HG03103 (cell line): ENCODE data around the gene ZNF624.
"Not testable (repeated sequence)": the region's sequence is repeated elsewhere in the genome, so short reads cannot be mapped to it uniquely, and the experiment has no call there.

Experiments used
- ATAC-seq: cut with Tn5 transposase; IDR thresholded peaks from one replicate; pipeline ENCODE4 v1.9.1; 2021; ENCODE audit warnings: low read depth; ENCODE audit not compliant: unreplicated experiment

Gene ZNF624

DNA sequence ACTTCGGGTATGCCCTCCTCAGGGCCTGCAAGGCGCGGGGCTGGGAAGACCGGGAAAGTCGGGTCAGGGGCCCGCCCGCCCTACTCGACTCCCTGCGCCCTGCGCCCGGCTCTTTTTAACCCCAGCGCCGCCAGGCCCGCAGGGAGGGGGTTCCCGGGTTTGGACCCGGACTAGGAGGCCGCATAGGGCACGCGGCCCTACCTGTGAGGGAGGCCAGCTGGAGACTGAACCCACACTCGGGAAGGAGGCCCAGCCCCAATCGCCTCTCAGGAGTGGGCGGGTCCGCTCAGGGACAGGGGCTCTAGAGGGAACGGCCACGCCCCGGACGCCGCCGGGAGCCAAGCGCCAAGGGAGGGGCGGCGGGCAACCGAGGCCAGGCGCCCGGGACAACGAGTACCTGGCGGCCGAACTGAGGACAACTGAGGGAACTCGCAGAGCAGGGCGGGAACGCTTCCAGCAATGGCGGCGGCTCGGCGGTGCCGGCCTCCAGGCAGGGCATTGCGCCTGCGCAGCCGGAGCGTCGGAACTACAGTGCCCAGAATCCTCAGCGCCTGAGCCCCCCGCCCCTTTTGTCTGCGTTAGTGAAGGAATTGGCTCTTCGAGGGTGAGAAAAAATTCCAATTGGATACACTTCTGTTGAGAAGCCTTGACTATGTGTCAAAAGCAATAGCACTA, at the start of gene ZNF624:
Gene ZNF624, minus strand, starts transcription at position 484 of the 675 bp plus-strand sequence.
- ATAC-seq, result peak; percentile 95

GRCh38 chr17:16697603-16698002, 44.0 kb upstream of the ZNF624 start:
- not testable (repeated sequence) for ATAC-seq

- ATAC-seq, result not testable (repeated sequence)
Observed at GRCh38 chr17:16690447-16690846, 36.8 kb upstream of the ZNF624 start.

- ATAC-seq, result not testable (repeated sequence)
Observed at GRCh38 chr17:16689731-16690281, 36.2 kb upstream of the ZNF624 start, which contains the start of gene CCDC144A. CCDC144A (plus strand) TSS chr17:16690241; CDS start chr17:16690401, 160 bp downstream.

GRCh38 chr17:16687151-16687550, 33.5 kb upstream of the ZNF624 start:
- not testable (repeated sequence) for ATAC-seq

GRCh38 chr17:16686019-16686418, 32.4 kb upstream of the ZNF624 start:
- not testable (repeated sequence) for ATAC-seq

GRCh38 chr17:16683290-16684138, 29.9 kb upstream of the ZNF624 start:
- ATAC-seq, result not testable (repeated sequence)

- no peak for ATAC-seq
Observed at GRCh38 chr17:16676676-16677268, 23.1 kb upstream of the ZNF624 start.

- ATAC-seq, result not testable (repeated sequence)
Observed at GRCh38 chr17:16666907-16667636, 13.4 kb upstream of the ZNF624 start.

DNA sequence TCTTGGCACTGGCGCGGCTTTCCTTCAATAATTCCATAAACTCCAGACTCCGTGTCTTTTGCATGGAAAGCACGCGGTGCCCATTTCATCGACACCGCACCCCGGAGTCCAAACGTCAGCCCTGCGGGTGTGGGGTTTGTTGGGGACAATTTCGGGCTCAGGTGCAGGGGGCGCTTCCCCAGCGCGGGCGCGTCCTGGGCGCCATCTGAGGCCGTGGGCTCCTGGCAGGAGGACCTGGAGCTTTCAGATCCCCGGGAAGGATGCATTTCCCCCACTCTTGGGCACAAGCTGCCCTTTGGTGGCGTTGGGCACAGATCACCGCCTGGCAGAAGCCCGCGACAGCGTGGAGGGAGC, 12.9 kb upstream of the ZNF624 start:
- ATAC-seq, result not testable (repeated sequence)

DNA sequence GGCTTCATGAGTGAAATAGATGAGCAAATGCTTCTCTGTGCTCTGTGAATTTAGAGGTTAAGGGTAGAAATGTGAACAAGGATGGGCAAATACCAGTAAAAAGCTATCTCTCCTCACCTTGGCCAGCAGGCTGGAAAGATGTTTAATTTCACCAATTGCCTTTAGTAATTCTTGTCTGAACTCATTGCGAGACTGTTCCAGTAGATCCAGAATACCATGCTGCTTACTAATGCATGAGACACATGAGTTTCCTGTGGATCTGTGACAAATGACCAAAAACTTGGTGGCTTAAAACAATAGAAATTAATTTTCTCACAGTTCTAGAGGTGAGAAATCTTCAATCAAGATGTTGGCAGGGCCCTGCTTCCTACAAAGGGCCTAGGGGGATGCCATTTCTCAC, 9.3 kb upstream of the ZNF624 start:
- ATAC-seq, result no peak

- no peak for ATAC-seq
Observed at GRCh38 chr17:16661217-16661616, 7.6 kb upstream of the ZNF624 start.

DNA sequence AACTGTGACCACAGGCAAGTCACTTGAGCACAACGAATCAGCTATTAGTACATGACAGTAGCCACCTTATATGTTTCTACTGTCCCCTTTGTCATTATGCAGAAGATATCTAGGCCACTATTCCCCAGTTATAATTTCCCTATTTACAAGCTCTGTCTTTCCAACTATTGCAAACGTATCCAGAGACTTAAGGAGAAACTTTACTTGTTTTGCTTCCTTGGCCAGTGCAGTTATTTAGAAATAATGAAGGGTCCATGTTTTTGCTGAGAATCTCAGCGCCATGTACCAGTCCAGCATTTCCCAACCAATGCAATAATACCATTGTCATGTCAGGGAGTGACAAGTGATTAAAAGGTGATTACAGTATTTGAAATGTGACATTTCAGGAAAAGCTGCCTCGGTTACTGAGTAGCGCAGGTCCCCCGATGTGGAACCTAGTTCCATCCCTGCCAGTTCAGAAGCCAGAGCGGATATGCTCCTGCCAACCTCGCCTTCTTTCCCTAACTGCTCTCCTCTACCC, 743 bp downstream of the ZNF624 start:
- no peak for ATAC-seq

GRCh38 chr17:16652252-16652651, 1.4 kb downstream of the ZNF624 start:
- ATAC-seq, result no peak

DNA sequence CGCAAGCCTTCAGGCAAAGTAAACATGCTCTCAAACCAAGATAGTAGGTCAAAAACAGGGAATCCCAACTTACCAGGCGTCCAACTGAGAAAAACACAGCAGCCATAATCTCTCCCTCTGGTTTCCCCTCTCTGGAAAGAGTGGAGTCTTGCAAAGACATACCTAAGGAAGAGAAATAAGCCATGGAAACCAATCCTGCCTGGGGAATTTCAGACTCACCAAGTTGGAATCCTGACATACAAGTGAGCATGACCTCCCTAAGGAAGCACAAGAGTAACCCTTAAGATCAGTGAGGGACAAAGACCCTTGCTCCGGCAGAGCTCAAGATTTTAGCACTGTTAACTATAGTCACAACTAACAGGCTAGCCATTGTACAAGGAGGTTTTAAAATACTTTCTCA, 4.1 kb downstream of the ZNF624 start:
- no peak for ATAC-seq

DNA sequence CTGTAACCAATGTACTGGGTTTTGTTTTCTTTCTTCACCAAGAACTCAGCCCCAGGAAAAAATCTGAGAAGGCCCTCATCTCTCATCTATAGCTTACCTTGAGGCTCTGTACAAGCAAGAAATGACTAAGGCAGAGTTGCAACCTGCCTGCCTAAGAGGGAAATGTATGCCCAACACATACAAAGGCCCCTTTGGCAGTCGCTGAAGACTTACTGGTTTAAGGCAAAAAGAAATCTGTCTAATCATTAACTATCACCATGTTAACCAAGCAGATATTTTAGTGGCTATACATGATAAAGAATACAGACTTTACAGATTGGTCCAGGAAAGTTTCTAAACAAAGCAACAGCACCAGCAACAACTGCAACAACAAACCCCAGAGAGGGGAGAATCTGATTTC, 14.2 kb downstream of the ZNF624 start:
- ATAC-seq, result no peak

DNA sequence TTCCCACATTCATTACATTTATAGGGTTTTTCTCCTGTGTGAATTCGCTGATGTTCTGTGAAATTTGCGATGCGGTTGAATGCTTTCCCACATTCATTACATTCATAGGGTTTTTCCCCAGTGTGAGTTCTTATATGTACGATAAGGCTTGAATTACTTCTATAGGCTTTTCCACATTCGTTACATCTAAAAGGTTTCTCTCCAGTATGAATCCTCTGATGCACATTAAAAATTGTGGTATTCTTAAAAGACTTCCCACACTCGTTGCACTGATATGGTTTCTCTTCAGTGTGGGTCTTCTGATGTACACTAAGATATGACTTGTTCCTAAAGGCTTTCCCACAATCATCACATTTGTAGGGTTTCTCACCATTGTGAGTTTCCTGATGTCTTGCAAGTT, 30.4 kb downstream of the ZNF624 start:
- no peak for ATAC-seq

- no peak for ATAC-seq
Observed at GRCh38 chr17:16622540-16623277, 30.9 kb downstream of the ZNF624 start.

DNA sequence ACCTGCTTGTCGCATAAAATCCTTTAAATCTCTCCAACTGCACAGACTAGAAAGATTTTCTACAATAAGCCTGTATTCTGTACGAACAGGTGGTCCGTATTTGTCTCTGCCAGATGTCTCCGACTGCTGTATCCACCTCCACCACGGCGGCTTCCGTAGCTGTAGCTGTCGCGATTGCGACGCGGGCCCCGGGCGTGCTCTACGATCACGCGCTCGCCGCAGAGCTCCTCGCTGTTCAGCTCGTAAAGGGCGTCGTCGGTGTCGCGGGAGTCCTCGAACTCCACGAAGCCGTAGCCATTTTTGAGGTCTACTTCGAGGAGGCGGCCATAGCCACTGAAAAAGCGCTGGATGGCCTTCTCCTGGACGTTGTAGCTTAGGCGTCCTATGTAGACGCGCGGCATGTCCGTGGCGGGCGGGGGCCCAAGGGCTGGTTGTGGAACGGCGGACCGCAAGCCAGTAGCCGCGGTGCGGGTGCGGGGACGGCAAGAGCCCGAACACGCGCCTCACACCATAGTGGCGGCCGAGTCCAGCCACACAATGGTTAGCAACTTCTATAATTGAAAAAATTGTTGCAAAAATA, 36.1 kb downstream of the ZNF624 start:
- ATAC-seq, result no peak
